Endothelial cell of umbilical vein (primary cell): ENCODE results near the gene CADPS. TPM values are rescaled to one million over a fixed set of nuclear protein-coding genes. Genes with fewer than 3 reads are reported as not detected.

Experiments used
- BruUV-seq: library from RNA; stranded (reverse); fragments of 400-500 nt; replicated peaks from 2 replicates; lab custom pipeline; 2021; lab: Mats Ljungman, UMichigan
- CTCF ChIA-PET: fragments of 300-600, 350-600 bp; sonication (Branson Sonifier 250); formaldehyde crosslinking; loops from one replicate; lab custom pipeline; 2021; ENCODE audit warnings: antibody characterized with exemption, inconsistent platforms; lab: Charles Lee
- POLR2A ChIA-PET: fragments of 300-600, 350-600 bp; sonication (Branson Sonifier 250); formaldehyde crosslinking; loops from one replicate; lab custom pipeline; 2021; ENCODE audit warnings: antibody characterized with exemption, inconsistent platforms; lab: Charles Lee
- DNase-seq: peaks from one replicate; pipeline ENCODE4 v3.0.0-alpha.2; 2011; ENCODE audit warnings: low read depth, low spot score
- FAIRE-seq: peaks from 2 replicates; lab custom pipeline; 2011; peaks lifted over from hg19 to GRCh38; lab: Jason Lieb, UNC
- H2AFZ ChIP-seq: 2 replicates; pipeline ENCODE4 v1.6.0; 2012; ENCODE audit warnings: low read depth, low read length, control low read depth, inconsistent platforms
- H3K27ac ChIP-seq: 2 replicates; pipeline ENCODE4 v1.5.1; 2011; ENCODE audit warnings: low read depth, mild to moderate bottlenecking, control low read depth, low read length, moderate library complexity; ENCODE audit not compliant: insufficient read depth
- H3K27me3 ChIP-seq, 2 experiments: 2 replicates each; pipeline versions ENCODE4 v1.6.0 to v1.6.1; 2011; ENCODE audit warnings: low read length in 2 of 2, mixed read lengths in 1 of 2; ENCODE audit not compliant: control insufficient read depth in 2 of 2, insufficient read depth in 2 of 2
- H3K36me3 ChIP-seq, 2 experiments: 2 replicates in 1 of 2; 3 replicates in 1 of 2; pipeline ENCODE4 v1.5.1; 2011; ENCODE audit warnings: low read length in 2 of 2, mild to moderate bottlenecking in 1 of 2, moderate library complexity in 1 of 2; ENCODE audit not compliant: control insufficient read depth in 2 of 2, insufficient read depth in 2 of 2; ENCODE audit errors: extremely low read depth in 1 of 2
- H3K4me1 ChIP-seq: 3 replicates; pipeline ENCODE4 v1.5.1; 2011; ENCODE audit warnings: mild to moderate bottlenecking, low read length; ENCODE audit not compliant: control insufficient read depth, insufficient read depth; ENCODE audit errors: extremely low read depth
- H3K4me2 ChIP-seq: 2 replicates; pipeline ENCODE4 v1.6.1; 2011; ENCODE audit warnings: low read length, control low read depth, mixed read lengths; ENCODE audit not compliant: insufficient read depth
- H3K4me3 ChIP-seq, 3 experiments: fragments of 200-600 bp in 1 of 3; sonication (generic), shearing (Covaris generic) in 1 of 3; replicated peaks in 1 of 3; 2 replicates each; pipeline ENCODE4 v1.5.1; 2011 to 2016; ENCODE audit warnings: control low read depth in 3 of 3, low read length in 3 of 3, mild to moderate bottlenecking in 2 of 3, inconsistent platforms in 1 of 3, low read depth in 1 of 3, moderate library complexity in 1 of 3; ENCODE audit not compliant: insufficient read depth in 1 of 3
- H3K79me2 ChIP-seq: 2 replicates; pipeline ENCODE4 v1.6.0; 2012; ENCODE audit warnings: low read length, inconsistent platforms; ENCODE audit not compliant: control insufficient read depth, insufficient read depth
- H3K9ac ChIP-seq: replicated peaks from 2 replicates; pipeline ENCODE3; 2011; ENCODE audit warnings: low read length, control low read depth; ENCODE audit not compliant: insufficient read depth; ENCODE audit errors: extremely low read depth
- H3K9me1 ChIP-seq: replicated peaks from 3 replicates; pipeline ENCODE4 v1.6.0; 2011; ENCODE audit warnings: mild to moderate bottlenecking, low read length; ENCODE audit not compliant: control insufficient read depth, insufficient read depth; ENCODE audit errors: extremely low read depth
- H3K9me3 ChIP-seq: replicated peaks from 2 replicates; pipeline ENCODE4 v1.5.1; 2012; ENCODE audit warnings: low read length, inconsistent platforms; ENCODE audit not compliant: control insufficient read depth, insufficient read depth
- H4K20me1 ChIP-seq: replicated peaks from 2 replicates; pipeline ENCODE3; 2011; ENCODE audit warnings: mild to moderate bottlenecking, low read length; ENCODE audit not compliant: control insufficient read depth, insufficient read depth; ENCODE audit errors: extremely low read depth
- MYC ChIP-seq: IDR thresholded peaks from one replicate; pipeline ENCODE4 v1.6.1; 2011; ENCODE audit warnings: mild to moderate bottlenecking, low read depth, low read length
- POLR2AphosphoS5 ChIP-seq: IDR thresholded peaks from 2 replicates; pipeline ENCODE4 v1.6.1; 2012; ENCODE audit warnings: low read depth, mild to moderate bottlenecking, control low read depth, low read length, moderate library complexity; ENCODE audit not compliant: insufficient read depth
- dilution Hi-C: fragments of 300-500 bp; cut with MboI; formaldehyde crosslinking; loops from one replicate; pipeline ENCODE4 v1.15.0; 2019; ENCODE audit warnings: low sequenced_read_pairs; ENCODE audit not compliant: extremely low pct_ligation_motif_present
- intact Hi-C: fragments of 100-400 bp; cut with micrococcal nuclease; formaldehyde crosslinking; loops from one replicate; pipeline ENCODE4 v1.10.0; 2022
- polyA plus RNA-seq, 4 experiments: library from polyadenylated mRNA; depleted of rRNA in 3 of 4; stranded (reverse) in 3 of 4; unstranded in 1 of 4; fragments of >200 nt; gene quantifications; 2 replicates each; pipeline versions ENCODE4 v1.2.1 to v1.2.3, GENCODE V29; 2011 to 2012; ENCODE audit warnings: missing spikeins in 1 of 4
- total RNA-seq: library from RNA; stranded (reverse); gene quantifications from 2 replicates; pipeline ENCODE4 v1.2.3, GENCODE V29; 2021
- TF ChIP-seq, protein P1 (sequence below), 2 donors: IDR thresholded peaks; 1 replicate in 1 of 2; 2 replicates in 1 of 2; pipeline ENCODE4 v1.5.1; 2011; ENCODE audit warnings: low read length in 2 of 2, mild to moderate bottlenecking in 2 of 2, moderate library complexity in 2 of 2, control low read depth in 1 of 2, inconsistent platforms in 1 of 2, low read depth in 1 of 2; ENCODE audit not compliant: insufficient read depth in 1 of 2; ENCODE audit errors: extremely low read depth in 1 of 2

Gene CADPS
- total and polyA plus RNA-seq, 2 donors (not counting 3 experiments of a cell fraction or from before 2014, with no cell fraction given): not detected

DNA sequence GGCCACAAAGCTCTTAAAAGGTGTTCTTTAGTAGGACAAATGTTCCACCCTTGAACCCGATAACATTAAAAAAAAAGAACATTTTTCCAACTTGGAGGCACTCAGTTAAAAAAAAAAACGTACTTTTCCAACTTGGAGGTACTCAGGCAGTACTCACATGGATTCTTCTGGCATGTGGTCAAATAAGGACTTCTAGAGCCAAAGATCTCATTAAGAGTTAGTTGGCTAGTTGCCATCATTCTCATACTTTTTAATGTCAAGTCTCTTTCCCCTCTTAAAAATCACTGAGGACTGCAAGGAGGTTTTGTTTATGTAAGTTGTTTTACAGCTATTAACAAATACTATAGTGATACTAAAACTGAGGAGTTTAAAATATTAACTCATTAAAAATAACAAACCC lies 101.0 kb downstream of the CADPS start:
- Histone ChIP-seq H3K9me1 (no peaks in the 10 kb centered on the region), H3K4me2 (no peak overlapping the region), H3K36me3 (no peaks in the 10 kb centered on the region), H3K9me3 (no peaks in the 10 kb centered on the region), H3K27ac (no peak overlapping the region), H4K20me1 (no peaks in the 10 kb centered on the region), H3K79me2 (no peaks in the 10 kb centered on the region), H3K27me3 (no peaks in the 10 kb centered on the region), H3K4me3 (no peak overlapping the region), H3K4me1 (no peaks in the 10 kb centered on the region), H3K9ac (no peak overlapping the region), H2AFZ (no peak overlapping the region)
- BruUV-seq: no TSS peak
- intact Hi-C loops: no loop called here
- no peak for FAIRE-seq
- TF ChIP-seq POLR2AphosphoS5: no peak
- dilution Hi-C loops: no loop called here
- ChIA-PET POLR2A (interaction anchor here (0.6 kb wide), 1 partner anchor 634 kb away, joined by 3 read pairs; no protein-coding TSS in a partner anchor), CTCF (no interaction called here)
- no peak for DNase-seq

DNA sequence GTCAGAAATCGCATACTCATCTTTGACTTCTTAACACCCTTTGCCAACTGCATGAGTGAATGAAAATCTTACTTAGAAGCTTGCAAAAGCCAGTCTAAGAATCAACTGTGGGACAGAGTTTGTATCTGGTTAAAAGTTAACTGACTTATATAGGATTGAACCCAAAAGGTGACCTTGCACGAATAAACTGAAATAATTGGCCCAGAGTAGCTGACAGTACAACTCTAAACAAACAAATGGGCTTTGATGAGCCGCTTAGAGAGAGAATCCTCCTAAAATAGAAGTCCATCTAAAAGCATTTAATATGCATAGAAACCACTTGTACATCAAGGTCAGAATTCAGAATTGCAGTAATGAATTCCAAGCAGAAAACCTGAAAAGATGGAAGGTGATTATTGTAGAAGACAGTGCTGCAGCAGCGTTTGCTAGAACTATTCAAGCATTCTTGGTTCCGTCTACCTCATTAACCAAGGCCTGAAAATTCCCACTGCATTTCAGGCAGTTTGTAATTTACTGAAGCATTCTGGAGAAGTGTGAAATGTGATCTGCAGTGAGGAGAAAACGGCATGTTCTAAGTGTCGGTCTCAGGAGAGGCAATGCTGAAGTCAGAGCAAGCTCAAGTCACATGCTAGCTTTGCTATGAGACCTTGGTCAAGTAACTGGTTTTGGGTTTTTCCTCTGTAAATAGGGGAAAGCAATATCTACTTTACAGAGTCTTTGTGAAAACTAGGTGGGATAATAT lies 103.7 kb downstream of the CADPS start:
- Histone ChIP-seq H3K27ac (no peak overlapping the region), H3K4me2 (no peak overlapping the region), H3K27me3 (no peaks in the 10 kb centered on the region), H3K4me1 (no peaks in the 10 kb centered on the region), H3K9me3 (no peaks in the 10 kb centered on the region), H3K79me2 (no peaks in the 10 kb centered on the region), H3K4me3 (no peak overlapping the region), H3K36me3 (no peaks in the 10 kb centered on the region), H4K20me1 (no peaks in the 10 kb centered on the region), H3K9me1 (no peaks in the 10 kb centered on the region), H2AFZ (no peak overlapping the region), H3K9ac (no peak overlapping the region)
- POLR2A ChIA-PET: no interaction called here
- no peak for TF ChIP-seq MYC
- TF ChIP-seq, protein P1, sequence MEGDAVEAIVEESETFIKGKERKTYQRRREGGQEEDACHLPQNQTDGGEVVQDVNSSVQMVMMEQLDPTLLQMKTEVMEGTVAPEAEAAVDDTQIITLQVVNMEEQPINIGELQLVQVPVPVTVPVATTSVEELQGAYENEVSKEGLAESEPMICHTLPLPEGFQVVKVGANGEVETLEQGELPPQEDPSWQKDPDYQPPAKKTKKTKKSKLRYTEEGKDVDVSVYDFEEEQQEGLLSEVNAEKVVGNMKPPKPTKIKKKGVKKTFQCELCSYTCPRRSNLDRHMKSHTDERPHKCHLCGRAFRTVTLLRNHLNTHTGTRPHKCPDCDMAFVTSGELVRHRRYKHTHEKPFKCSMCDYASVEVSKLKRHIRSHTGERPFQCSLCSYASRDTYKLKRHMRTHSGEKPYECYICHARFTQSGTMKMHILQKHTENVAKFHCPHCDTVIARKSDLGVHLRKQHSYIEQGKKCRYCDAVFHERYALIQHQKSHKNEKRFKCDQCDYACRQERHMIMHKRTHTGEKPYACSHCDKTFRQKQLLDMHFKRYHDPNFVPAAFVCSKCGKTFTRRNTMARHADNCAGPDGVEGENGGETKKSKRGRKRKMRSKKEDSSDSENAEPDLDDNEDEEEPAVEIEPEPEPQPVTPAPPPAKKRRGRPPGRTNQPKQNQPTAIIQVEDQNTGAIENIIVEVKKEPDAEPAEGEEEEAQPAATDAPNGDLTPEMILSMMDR (IDR thresholded peaks at IDR 0.05; ENCODE audit: extremely low read depth in 1 of 2, insufficient read depth in 1 of 2, low read depth in 1 of 2, low read length in 2 of 2): no peak
- TF ChIP-seq POLR2AphosphoS5: no peak
- intact Hi-C loops: no loop called here
- BruUV-seq: no TSS peak
- FAIRE-seq (no peak), DNase-seq (no peak)
- dilution Hi-C loops: no loop called here
- CTCF ChIA-PET: no interaction called here
